IMR-90 (cell line): ENCODE measurements around the gene LENG9. TPM values are rescaled to one million over a fixed set of nuclear protein-coding genes. Genes with fewer than 3 reads are reported as not detected.
A peak's percentile ranks its signal among the peaks of the same experiment; 100 is the strongest.

Experiments used
- ATAC-seq: fragments of 200-7000 bp; cut with Tn5 transposase; 2 replicates; pipeline ENCODE4 v1.9.1; 2020; ENCODE audit warnings: low read depth, mild to moderate bottlenecking, moderate library complexity
- BruUV-seq: library from RNA; stranded (reverse); fragments of 400-500 nt; replicated peaks from 2 replicates; lab custom pipeline; 2021; lab: Mats Ljungman, UMichigan
- CTCF ChIA-PET: fragments of 300-600 bp; formaldehyde crosslinking; extraction: SDS; loops from one replicate; lab custom pipeline; 2021; ENCODE audit warnings: antibody characterized with exemption; lab: Yijun Ruan, JAX
- POLR2A ChIA-PET: fragments of 300-600 bp; sonication (Branson Sonifier 250); formaldehyde crosslinking; loops from one replicate; lab custom pipeline; 2022; ENCODE audit warnings: antibody characterized with exemption; ENCODE audit not compliant: unreplicated experiment; lab: Charles Lee
- DNase-seq: peaks from one replicate; pipeline ENCODE4 v3.0.0; 2013
- H2AFZ ChIP-seq: replicated peaks from 2 replicates; pipeline ENCODE3; 2013; ENCODE audit warnings: low read length, mild to moderate bottlenecking; ENCODE audit not compliant: poor library complexity
- H2AK5ac ChIP-seq: 2 replicates; pipeline ENCODE4 v1.6.1; 2013; ENCODE audit warnings: low read depth, low read length, inconsistent platforms
- H2AK9ac ChIP-seq: replicated peaks from 2 replicates; pipeline ENCODE3; 2013; ENCODE audit warnings: mild to moderate bottlenecking, low read depth, low read length, moderate library complexity; ENCODE audit not compliant: poor library complexity
- H2BK120ac ChIP-seq: 2 replicates; pipeline ENCODE4 v1.6.1; 2013; ENCODE audit warnings: low read depth, low read length, inconsistent platforms
- H2BK15ac ChIP-seq: 3 replicates; pipeline ENCODE4 v1.6.1; 2013; ENCODE audit warnings: low read depth, low read length, inconsistent platforms
- H2BK20ac ChIP-seq: 2 replicates; pipeline ENCODE4 v1.6.1; 2013; ENCODE audit warnings: low read depth, mild to moderate bottlenecking, inconsistent platforms, low read length, moderate library complexity
- H2BK5ac ChIP-seq: 2 replicates; pipeline ENCODE4 v1.6.1; 2013; ENCODE audit warnings: mild to moderate bottlenecking, low read depth, low read length, inconsistent platforms; ENCODE audit not compliant: poor library complexity, severe bottlenecking
- H3K14ac ChIP-seq: replicated peaks from 2 replicates; pipeline ENCODE4 v1.6.1; 2013; ENCODE audit warnings: low read depth, low read length, inconsistent platforms
- H3K18ac ChIP-seq: 2 replicates; pipeline ENCODE4 v1.6.1; 2013; ENCODE audit warnings: low read depth, low read length, control low read depth
- H3K23ac ChIP-seq: 2 replicates; pipeline ENCODE4 v1.6.1; 2013; ENCODE audit warnings: low read depth, low read length, inconsistent platforms
- H3K27ac ChIP-seq: 2 replicates; pipeline ENCODE4 v1.5.1; 2013; ENCODE audit warnings: mild to moderate bottlenecking, control low read depth, low read length; ENCODE audit not compliant: insufficient read depth
- H3K27me3 ChIP-seq: 2 replicates; pipeline ENCODE4 v1.6.1; 2013; ENCODE audit warnings: low read length; ENCODE audit not compliant: control insufficient read depth, insufficient read depth
- H3K36me3 ChIP-seq: 2 replicates; pipeline ENCODE4 v1.6.1; 2013; ENCODE audit warnings: low read length, mixed read lengths; ENCODE audit not compliant: control insufficient read depth, insufficient read depth
- H3K4ac ChIP-seq: 2 replicates; pipeline ENCODE4 v1.6.1; 2013; ENCODE audit warnings: low read depth, low read length, inconsistent platforms
- H3K4me1 ChIP-seq: 2 replicates; pipeline ENCODE4 v1.6.1; 2013; ENCODE audit warnings: low read length, mixed read lengths; ENCODE audit not compliant: control insufficient read depth, insufficient read depth
- H3K4me2 ChIP-seq: 2 replicates; pipeline ENCODE4 v1.6.1; 2013; ENCODE audit warnings: low read depth, mild to moderate bottlenecking, control low read depth, low read length, moderate library complexity
- H3K4me3 ChIP-seq: 2 replicates; pipeline ENCODE4 v1.5.1; 2013; ENCODE audit warnings: low read depth, mild to moderate bottlenecking, control low read depth, low read length, moderate library complexity; ENCODE audit not compliant: insufficient read depth
- H3K56ac ChIP-seq: 2 replicates; pipeline ENCODE4 v1.6.1; 2013; ENCODE audit warnings: low read length, inconsistent platforms; ENCODE audit not compliant: insufficient read depth; ENCODE audit errors: extremely low read depth
- H3K79me1 ChIP-seq, 2 experiments: 2 replicates each; pipeline ENCODE4 v1.6.1; 2013; ENCODE audit warnings: low read length in 2 of 2, inconsistent platforms in 1 of 2, low read depth in 1 of 2
- H3K9ac ChIP-seq: 2 replicates; pipeline ENCODE4 v1.6.1; 2013; ENCODE audit warnings: low read depth, low read length, control low read depth
- H3K9me1 ChIP-seq: 2 replicates; pipeline ENCODE4 v1.6.1; 2013; ENCODE audit warnings: low read length, inconsistent platforms; ENCODE audit not compliant: insufficient read depth
- H3K9me3 ChIP-seq: 2 replicates; pipeline ENCODE4 v1.6.1; 2013; ENCODE audit warnings: low read length; ENCODE audit not compliant: control insufficient read depth, insufficient read depth
- H4K20me1 ChIP-seq: 2 replicates; pipeline ENCODE4 v1.6.1; 2013; ENCODE audit warnings: low read length, inconsistent platforms; ENCODE audit not compliant: insufficient read depth
- H4K5ac ChIP-seq: 2 replicates; pipeline ENCODE4 v1.6.1; 2013; ENCODE audit warnings: mild to moderate bottlenecking, low read depth, low read length, control low read depth
- H4K8ac ChIP-seq, 2 experiments: 2 replicates each; pipeline ENCODE4 v1.6.1; 2013; ENCODE audit warnings: low read depth in 2 of 2, low read length in 2 of 2, control low read depth in 1 of 2, inconsistent platforms in 1 of 2
- H4K91ac ChIP-seq: 2 replicates; pipeline ENCODE4 v1.6.1; 2013; ENCODE audit warnings: low read depth, low read length, inconsistent platforms; ENCODE audit not compliant: insufficient read depth
- MAZ ChIP-seq: IDR thresholded peaks from 2 replicates; pipeline ENCODE4 v1.6.1; 2012; ENCODE audit warnings: low read depth, mild to moderate bottlenecking, low read length, improper control_type of control experiment, moderate library complexity, borderline replicate concordance
- SMC3 ChIP-seq: fragments of 150-350 bp; IDR thresholded peaks from 2 replicates; pipeline ENCODE4 v1.6.1; 2016; ENCODE audit warnings: low read depth, mild to moderate bottlenecking, antibody characterized with exemption, low read length, moderate library complexity
- WGBS, 2 experiments: methylation state at CpG; one replicate each; pipeline versions ENCODE4 v1.1.5 to v1.1.7; 2013; ENCODE audit warnings: missing lambda C conversion rate in 2 of 2; ENCODE audit not compliant: insufficient read length in 1 of 2; ENCODE audit errors: extremely low coverage in 2 of 2; 5-methylcytosine and 5-hydroxymethylcytosine counted together
- dilution Hi-C: fragments of 300-500 bp; cut with HindIII; formaldehyde crosslinking; loops from one replicate; pipeline ENCODE4 v1.14.3; 2018; ENCODE audit warnings: low sequenced_read_pairs; ENCODE audit not compliant: unreplicated experiment
- in situ Hi-C: fragments of 300-500 bp; cut with MboI; formaldehyde crosslinking; loops from 3 replicates; pipeline ENCODE4 v1.14.3; 2019; ENCODE audit warnings: low sequenced_read_pairs, inconsistent platforms, mixed read lengths
- intact Hi-C: fragments of 100-400 bp; cut with micrococcal nuclease; formaldehyde crosslinking; loops from 2 replicates; pipeline ENCODE4 v1.10.0; 2022
- polyA plus RNA-seq, 3 experiments: library from polyadenylated mRNA; depleted of rRNA; stranded (reverse); fragments of >200 nt; gene quantifications; 2 replicates each; pipeline ENCODE4 v1.2.3, GENCODE V29; 2012; ENCODE audit warnings: low replicate concordance in 1 of 3
- total RNA-seq: library from RNA; depleted of rRNA; stranded (reverse); fragments of >200 nt; gene quantifications from 2 replicates; pipeline ENCODE4 v1.2.3, GENCODE V29; 2012

The LENG9 gene
- total and polyA plus RNA-seq, 2 of the 4 experiments (the other 2 are of a cell fraction) = 0.94 to 1.1 TPM

DNA sequence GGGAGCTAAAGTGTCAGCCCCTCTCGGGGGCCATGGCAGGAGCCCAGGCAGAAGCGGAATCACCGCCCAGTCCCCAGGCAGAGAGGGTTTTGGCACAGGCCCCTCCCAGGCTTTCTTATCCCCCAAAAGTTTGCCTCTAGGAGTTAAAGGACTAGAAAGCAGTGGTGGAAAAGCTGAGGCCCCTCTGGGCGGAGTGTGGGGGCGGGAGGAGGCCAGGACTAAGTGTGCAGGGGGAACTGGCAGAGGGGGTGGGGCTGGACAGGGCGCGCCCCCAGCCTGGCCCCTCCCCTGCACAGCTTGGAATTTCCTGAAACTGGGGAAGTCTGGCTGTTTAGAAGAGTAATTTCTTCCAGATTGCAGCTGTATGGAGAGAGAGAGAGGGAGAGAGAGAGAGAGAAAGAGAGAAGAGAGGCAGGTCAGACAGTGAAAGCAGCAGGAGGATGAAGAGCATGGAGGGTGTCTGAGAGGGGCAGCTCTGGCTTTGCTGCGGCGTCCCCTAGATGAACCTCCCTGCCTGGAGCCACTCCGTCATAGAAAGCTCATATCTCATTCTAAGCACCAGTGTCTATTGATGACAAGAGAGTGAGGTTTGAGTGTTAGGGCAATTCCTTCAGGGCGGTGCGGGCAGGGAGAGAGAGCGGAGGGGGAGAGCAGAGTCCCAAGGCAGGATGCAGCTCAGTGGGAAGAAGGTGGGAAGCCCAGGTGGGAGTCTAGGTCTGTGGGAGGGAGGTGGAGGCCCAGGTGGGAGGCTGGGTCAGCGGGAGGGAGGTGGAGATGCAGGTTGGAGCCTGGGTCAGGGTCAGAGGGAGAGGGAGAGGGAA, 9.7 kb upstream of the LENG9 start, which contains the start of gene CDC42EP5:
Gene CDC42EP5 (minus strand): TSS at position 226 of the 821 bp plus-strand sequence. CDS start 7,749 bp downstream, outside the sequence.
- ATAC-seq = peak; percentile 99
- TF ChIP-seq SMC3 (no peak), MAZ (peak; percentile 86; the same call in 1 of the 2 replicates)
- Histone ChIP-seq H3K27ac (peak within 1 kb of the TSS; percentile 92), H2BK120ac (peak within 1 kb of the TSS; percentile 53), H2BK15ac (peak within 1 kb of the TSS; percentile 70; the same call in 1 of the 3 replicates), H4K91ac (peak within 1 kb of the TSS; percentile 56), H4K8ac (peak within 1 kb of the TSS; percentile 68 to 96), H3K23ac (peak within 1 kb of the TSS; percentile 34; the same call in 1 of the 2 replicates), H3K79me1 (peaks cover 0 to 7% of the 10 kb centered on the region in 2 experiments; a peak in 1 of 4 replicates), H2AFZ (peak within 1 kb of the TSS; percentile 88), H3K9me3 (no peaks in the 10 kb centered on the region), H3K4me2 (peak within 1 kb of the TSS; percentile 94), H3K27me3 (0 out of 2 replicates have a peak, but pooled peaks cover 2% of the 10 kb centered on the region), H3K56ac (peak within 1 kb of the TSS; percentile 54; the same call in 1 of the 2 replicates), H3K18ac (peak within 1 kb of the TSS; percentile 54), H3K9ac (peak within 1 kb of the TSS; percentile 81), H3K4me3 (peak within 1 kb of the TSS; percentile 69), H2AK5ac (peak within 1 kb of the TSS; percentile 90), H3K14ac (peak within 1 kb of the TSS; percentile 64), H4K5ac (peak within 1 kb of the TSS; percentile 68), H2BK5ac (peak within 1 kb of the TSS; percentile 53), H3K4ac (peak within 1 kb of the TSS; percentile 83), H2AK9ac (peak within 1 kb of the TSS; percentile 94), H4K20me1 (no peaks in the 10 kb centered on the region), H3K4me1 (peaks cover 12% of the 10 kb centered on the region), H2BK20ac (peak within 1 kb of the TSS; percentile 12), H3K9me1 (peaks cover 4% of the 10 kb centered on the region; the same call in 1 of the 2 replicates), H3K36me3 (no peaks in the 10 kb centered on the region; the same call in 1 of the 2 replicates)
- POLR2A ChIA-PET = interaction anchor here (1.4 kb wide), 1 partner anchor 24 kb away, joined by 3 read pairs; the partner anchor contains the start of gene LENG8
- CTCF ChIA-PET = interaction anchor here (0.6 to 1.4 kb wide), 2 partner anchors 8 to 10 kb away, joined by 3 to 4 read pairs; partner anchors contain the start of gene LENG9
- dilution Hi-C loops = no loop called here
- intact Hi-C loops = loop anchor here (10.0 kb wide), 1 partner anchor 592 kb away; the partner anchor contains the start of gene RDH13
- 17% methylated on average over 1 of the region's 14 CpGs; no CpG with 5 or more reads in 1 of the 2 experiments for WGBS, 2 experiments
- DNase-seq = peak; percentile 85
- BruUV-seq = no TSS peak
- in situ Hi-C loops = loop anchor here (25.0 kb wide), 4 partner anchors 361 to 1664 kb away; partner anchors contain the start of genes NAT14, NDUFA3, OSCAR and PRPF31
